Panc1 (cell line): ENCODE data around the gene KCTD4. TPM values are rescaled to one million over a fixed set of nuclear protein-coding genes. Genes with fewer than 3 reads are reported as not detected.

Experiments
- ATAC-seq: fragments of 200-7000 bp; cut with Tn5 transposase; 2 replicates; pipeline ENCODE4 v1.9.1; 2020; ENCODE audit warnings: mild to moderate bottlenecking, moderate library complexity
- BruUV-seq: library from RNA; stranded (reverse); fragments of 400-500 nt; replicated peaks from 2 replicates; lab custom pipeline; 2021; lab: Mats Ljungman, UMichigan
- CTCF ChIA-PET: fragments of 300-600 bp; sonication (Branson Sonifier 250); formaldehyde crosslinking; loops from one replicate; lab custom pipeline; 2022; ENCODE audit warnings: antibody characterized with exemption; lab: Charles Lee
- POLR2A ChIA-PET: fragments of 300-600 bp; sonication (Branson Sonifier 250); formaldehyde crosslinking; loops from one replicate; lab custom pipeline; 2022; ENCODE audit warnings: antibody characterized with exemption; lab: Charles Lee
- DNase-seq: peaks from one replicate; pipeline ENCODE4 v3.0.0-alpha.2; 2010; ENCODE audit warnings: low read depth, low spot score
- H3K27ac ChIP-seq: 2 replicates; pipeline ENCODE4 v1.5.1; 2011; ENCODE audit warnings: mild to moderate bottlenecking, low read length, inconsistent platforms
- H3K27me3 ChIP-seq: fragments of 200-500 bp; sonication (Bioruptor generic); 2 replicates; pipeline ENCODE4 v1.6.0; 2014; ENCODE audit warnings: low read length, inconsistent platforms; ENCODE audit not compliant: control insufficient read depth, insufficient read depth
- H3K36me3 ChIP-seq: fragments of 200-500 bp; sonication (Bioruptor generic); 2 replicates; pipeline ENCODE4 v1.5.1; 2014; ENCODE audit warnings: inconsistent platforms, mild to moderate bottlenecking, low read length, moderate library complexity; ENCODE audit not compliant: control insufficient read depth, insufficient read depth
- H3K4me1 ChIP-seq: 2 replicates; pipeline ENCODE4 v1.5.1; 2011; ENCODE audit warnings: inconsistent platforms, mild to moderate bottlenecking, low read length, moderate library complexity; ENCODE audit not compliant: control insufficient read depth, insufficient read depth
- H3K4me3 ChIP-seq, 2 experiments: 2 replicates each; pipeline ENCODE4 v1.5.1; 2011 to 2012; ENCODE audit warnings: low read depth in 2 of 2, low read length in 2 of 2, mild to moderate bottlenecking in 2 of 2, inconsistent platforms in 1 of 2, moderate library complexity in 1 of 2
- H3K9me3 ChIP-seq: fragments of 200-500 bp; sonication (Bioruptor generic); 2 replicates; pipeline ENCODE4 v1.5.1; 2014; ENCODE audit warnings: low read depth, mild to moderate bottlenecking, inconsistent platforms, low read length, moderate library complexity; ENCODE audit not compliant: control insufficient read depth, insufficient read depth
- CTCF ChIP-seq: fragments of 450-650 bp; IDR thresholded peaks from 2 replicates; pipeline ENCODE4 v1.5.1; 2017; ENCODE audit warnings: mild to moderate bottlenecking
- POLR2AphosphoS5 ChIP-seq: IDR thresholded peaks from 2 replicates; pipeline ENCODE4 v1.6.1; 2012; ENCODE audit warnings: mild to moderate bottlenecking, low read depth, low read length, moderate library complexity
- REST ChIP-seq, 2 experiments: IDR thresholded peaks; 2 replicates each; pipeline ENCODE4 v1.6.1; 2011 to 2012; ENCODE audit warnings: low read depth in 2 of 2, control low read depth in 1 of 2, low read length in 1 of 2, mild to moderate bottlenecking in 1 of 2, moderate library complexity in 1 of 2; ENCODE audit not compliant: insufficient read depth in 1 of 2
- SIN3A ChIP-seq: IDR thresholded peaks from 2 replicates; pipeline ENCODE4 v1.6.1; 2012; ENCODE audit warnings: low read depth, mild to moderate bottlenecking, low read length, moderate library complexity, borderline replicate concordance; ENCODE audit not compliant: insufficient read depth
- TCF7L2 ChIP-seq: IDR thresholded peaks from 2 replicates; pipeline ENCODE4 v1.6.1; 2011; ENCODE audit warnings: mild to moderate bottlenecking, low read depth, low read length, inconsistent platforms
- in situ Hi-C: cut with HindIII; loops from 2 replicates; pipeline ENCODE4 v1.10.0; 2016; ENCODE audit warnings: low sequenced_read_pairs, low pct_unique_long_range_greater_than_20kb
- intact Hi-C: fragments of 100-400 bp; cut with micrococcal nuclease; formaldehyde crosslinking; loops from one replicate; pipeline ENCODE4 v1.10.0; 2022; ENCODE audit not compliant: unreplicated experiment
- total RNA-seq: library from RNA; stranded (reverse); gene quantifications from one replicate; pipeline ENCODE4 v1.2.1, GENCODE V29; 2021; ENCODE audit not compliant: unreplicated experiment

KCTD4 gene
- total RNA-seq, 1 experiment from 2014 or later = not detected

- no peaks in the 10 kb centered on the region for H3K9me3 ChIP-seq
- no peak overlapping the region for H3K4me3 ChIP-seq
- no peaks in the 10 kb centered on the region; the same call in 1 of the 2 replicates for H3K4me1 ChIP-seq
- no peak for DNase-seq
- no peaks in the 10 kb centered on the region for H3K36me3 ChIP-seq
- ATAC-seq = no peak
- H3K27ac ChIP-seq = no peak overlapping the region
- intact Hi-C loops = no loop called here
- ChIA-PET POLR2A (interaction anchor here (0.6 kb wide), 1 partner anchor 57 kb away, joined by 8 read pairs; no protein-coding TSS in a partner anchor), CTCF (no interaction called here)
- no TSS peak for BruUV-seq
- in situ Hi-C loops = no loop called here
- TF ChIP-seq POLR2AphosphoS5 (no peak), TCF7L2 (no peak), SIN3A (no peak), REST (IDR thresholded peaks at IDR 0.05; ENCODE audit: insufficient read depth in 1 of 2, low read depth in 2 of 2, low read length in 1 of 2) (no peak), CTCF (no peak)
- no peaks in the 10 kb centered on the region for H3K27me3 ChIP-seq
Observed at GRCh38 chr13:45225370-45225769, 24.5 kb upstream of the KCTD4 start.

- BruUV-seq = no TSS peak
- ChIA-PET CTCF (no interaction called here), POLR2A (no interaction called here)
- in situ Hi-C loops = no loop called here
- H3K4me1 ChIP-seq = peaks cover 11% of the 10 kb centered on the region; the same call in 1 of the 2 replicates
- DNase-seq = no peak
- H3K27me3 ChIP-seq = no peaks in the 10 kb centered on the region
- no peak for ATAC-seq
- H3K4me3 ChIP-seq = no peak overlapping the region
- intact Hi-C loops = no loop called here
- TF ChIP-seq REST (IDR thresholded peaks at IDR 0.05; ENCODE audit: insufficient read depth in 1 of 2, low read depth in 2 of 2, low read length in 1 of 2) (no peak), SIN3A (no peak), POLR2AphosphoS5 (no peak), CTCF (no peak), TCF7L2 (no peak)
- H3K36me3 ChIP-seq = no peaks in the 10 kb centered on the region
- no peaks in the 10 kb centered on the region for H3K9me3 ChIP-seq
- no peak overlapping the region for H3K27ac ChIP-seq
Observed at GRCh38 chr13:45224176-45224575, 23.3 kb upstream of the KCTD4 start.
